Forelimb muscle (tissue), 1 donor: ENCODE measurements around the gene GCLC. TPM values are rescaled to one million over a fixed set of nuclear protein-coding genes. Genes with fewer than 3 reads are reported as not detected.
"Not testable (repeated sequence)": the region's sequence is repeated elsewhere in the genome, so short reads cannot be mapped to it uniquely, and the experiment has no call there.

Source experiments
- DNase-seq: peaks from one replicate; pipeline ENCODE4 v3.0.0-alpha.2; 2013; ENCODE audit warnings: low read depth
- polyA plus RNA-seq: library from polyadenylated mRNA; unstranded; fragments of 120-200 nt; gene quantifications from one replicate; pipeline ENCODE4 v1.2.1, GENCODE V29; 2013; ENCODE audit not compliant: insufficient read length

GCLC gene
- 8.3 TPM for polyA plus RNA-seq

GRCh38 chr6:53544470-53545308 is at the start of gene GCLC:
TSS of gene GCLC (minus strand) at chr6:53545101. CDS start at chr6:53544645, 456 bp downstream.
- peak; percentile 83 for DNase-seq

GRCh38 chr6:53594596-53594995 is 49.7 kb upstream of the GCLC start:
- DNase-seq = no peak

GRCh38 chr6:53593001-53593488 is 48.1 kb upstream of the GCLC start:
- DNase-seq = no peak

GRCh38 chr6:53591873-53592272 is 47.0 kb upstream of the GCLC start:
- no peak for DNase-seq

- DNase-seq = no peak
Measured at GRCh38 chr6:53588816-53589509, 44.1 kb upstream of the GCLC start.

GRCh38 chr6:53587291-53587690 is 42.4 kb upstream of the GCLC start:
- DNase-seq = no peak

GRCh38 chr6:53585208-53585900 is 40.5 kb upstream of the GCLC start:
- DNase-seq = no peak

GRCh38 chr6:53584726-53585125 is 39.8 kb upstream of the GCLC start:
- no peak for DNase-seq

- DNase-seq = no peak
Measured at GRCh38 chr6:53583451-53583850, 38.5 kb upstream of the GCLC start.

- no peak for DNase-seq
Measured at GRCh38 chr6:53582963-53583362, 38.1 kb upstream of the GCLC start.

GRCh38 chr6:53581856-53582255 is 37.0 kb upstream of the GCLC start:
- DNase-seq = no peak

- no peak for DNase-seq
Measured at GRCh38 chr6:53581173-53581773, 36.4 kb upstream of the GCLC start.

- DNase-seq = no peak
Measured at GRCh38 chr6:53579338-53579737, 34.4 kb upstream of the GCLC start.

GRCh38 chr6:53578371-53578770 is 33.5 kb upstream of the GCLC start:
- no peak for DNase-seq

- no peak for DNase-seq
Measured at GRCh38 chr6:53573299-53573698, 28.4 kb upstream of the GCLC start.

GRCh38 chr6:53572379-53572778 is 27.5 kb upstream of the GCLC start:
- DNase-seq = not testable (repeated sequence)

- no peak for DNase-seq
Measured at GRCh38 chr6:53568776-53569616, 24.1 kb upstream of the GCLC start.

- DNase-seq = no peak
Measured at GRCh38 chr6:53567701-53568100, 22.8 kb upstream of the GCLC start.

GRCh38 chr6:53566755-53567154 is 21.9 kb upstream of the GCLC start:
- no peak for DNase-seq

GRCh38 chr6:53565886-53566285 is 21.0 kb upstream of the GCLC start:
- no peak for DNase-seq
